Endothelial cell of umbilical vein (primary cell): ENCODE results near the gene TMEM203. TPM values are rescaled to one million over a fixed set of nuclear protein-coding genes. Genes with fewer than 3 reads are reported as not detected.
A peak's percentile ranks its signal among the peaks of the same experiment; 100 is the strongest.

Experiments
- BruUV-seq: library from RNA; stranded (reverse); fragments of 400-500 nt; replicated peaks from 2 replicates; lab custom pipeline; 2021; lab: Mats Ljungman, UMichigan
- CTCF ChIA-PET: fragments of 300-600, 350-600 bp; sonication (Branson Sonifier 250); formaldehyde crosslinking; loops from one replicate; lab custom pipeline; 2021; ENCODE audit warnings: antibody characterized with exemption, inconsistent platforms; lab: Charles Lee
- POLR2A ChIA-PET: fragments of 300-600, 350-600 bp; sonication (Branson Sonifier 250); formaldehyde crosslinking; loops from one replicate; lab custom pipeline; 2021; ENCODE audit warnings: antibody characterized with exemption, inconsistent platforms; lab: Charles Lee
- DNase-seq: peaks from one replicate; pipeline ENCODE4 v3.0.0-alpha.2; 2011; ENCODE audit warnings: low read depth, low spot score
- FAIRE-seq: peaks from 2 replicates; lab custom pipeline; 2011; peaks lifted over from hg19 to GRCh38; lab: Jason Lieb, UNC
- H2AFZ ChIP-seq: 2 replicates; pipeline ENCODE4 v1.6.0; 2012; ENCODE audit warnings: low read depth, low read length, control low read depth, inconsistent platforms
- H3K27ac ChIP-seq: 2 replicates; pipeline ENCODE4 v1.5.1; 2011; ENCODE audit warnings: low read depth, mild to moderate bottlenecking, control low read depth, low read length, moderate library complexity; ENCODE audit not compliant: insufficient read depth
- H3K27me3 ChIP-seq, 2 experiments: 2 replicates each; pipeline versions ENCODE4 v1.6.0 to v1.6.1; 2011; ENCODE audit warnings: low read length in 2 of 2, mixed read lengths in 1 of 2; ENCODE audit not compliant: control insufficient read depth in 2 of 2, insufficient read depth in 2 of 2
- H3K36me3 ChIP-seq, 2 experiments: 2 replicates in 1 of 2; 3 replicates in 1 of 2; pipeline ENCODE4 v1.5.1; 2011; ENCODE audit warnings: low read length in 2 of 2, mild to moderate bottlenecking in 1 of 2, moderate library complexity in 1 of 2; ENCODE audit not compliant: control insufficient read depth in 2 of 2, insufficient read depth in 2 of 2; ENCODE audit errors: extremely low read depth in 1 of 2
- H3K4me1 ChIP-seq: 3 replicates; pipeline ENCODE4 v1.5.1; 2011; ENCODE audit warnings: mild to moderate bottlenecking, low read length; ENCODE audit not compliant: control insufficient read depth, insufficient read depth; ENCODE audit errors: extremely low read depth
- H3K4me2 ChIP-seq: 2 replicates; pipeline ENCODE4 v1.6.1; 2011; ENCODE audit warnings: low read length, control low read depth, mixed read lengths; ENCODE audit not compliant: insufficient read depth
- H3K4me3 ChIP-seq, 3 experiments: fragments of 200-600 bp in 1 of 3; sonication (generic), shearing (Covaris generic) in 1 of 3; replicated peaks in 1 of 3; 2 replicates each; pipeline ENCODE4 v1.5.1; 2011 to 2016; ENCODE audit warnings: control low read depth in 3 of 3, low read length in 3 of 3, mild to moderate bottlenecking in 2 of 3, inconsistent platforms in 1 of 3, low read depth in 1 of 3, moderate library complexity in 1 of 3; ENCODE audit not compliant: insufficient read depth in 1 of 3
- H3K79me2 ChIP-seq: 2 replicates; pipeline ENCODE4 v1.6.0; 2012; ENCODE audit warnings: low read length, inconsistent platforms; ENCODE audit not compliant: control insufficient read depth, insufficient read depth
- H3K9ac ChIP-seq: replicated peaks from 2 replicates; pipeline ENCODE3; 2011; ENCODE audit warnings: low read length, control low read depth; ENCODE audit not compliant: insufficient read depth; ENCODE audit errors: extremely low read depth
- H3K9me1 ChIP-seq: replicated peaks from 3 replicates; pipeline ENCODE4 v1.6.0; 2011; ENCODE audit warnings: mild to moderate bottlenecking, low read length; ENCODE audit not compliant: control insufficient read depth, insufficient read depth; ENCODE audit errors: extremely low read depth
- H3K9me3 ChIP-seq: replicated peaks from 2 replicates; pipeline ENCODE4 v1.5.1; 2012; ENCODE audit warnings: low read length, inconsistent platforms; ENCODE audit not compliant: control insufficient read depth, insufficient read depth
- H4K20me1 ChIP-seq: replicated peaks from 2 replicates; pipeline ENCODE3; 2011; ENCODE audit warnings: mild to moderate bottlenecking, low read length; ENCODE audit not compliant: control insufficient read depth, insufficient read depth; ENCODE audit errors: extremely low read depth
- MYC ChIP-seq: IDR thresholded peaks from one replicate; pipeline ENCODE4 v1.6.1; 2011; ENCODE audit warnings: mild to moderate bottlenecking, low read depth, low read length
- POLR2A ChIP-seq: IDR thresholded peaks from 2 replicates; pipeline ENCODE4 v1.6.1; 2012; ENCODE audit warnings: low read depth, mild to moderate bottlenecking, control low read depth, low read length
- POLR2AphosphoS5 ChIP-seq: IDR thresholded peaks from 2 replicates; pipeline ENCODE4 v1.6.1; 2012; ENCODE audit warnings: low read depth, mild to moderate bottlenecking, control low read depth, low read length, moderate library complexity; ENCODE audit not compliant: insufficient read depth
- dilution Hi-C: fragments of 300-500 bp; cut with MboI; formaldehyde crosslinking; loops from one replicate; pipeline ENCODE4 v1.15.0; 2019; ENCODE audit warnings: low sequenced_read_pairs; ENCODE audit not compliant: extremely low pct_ligation_motif_present
- intact Hi-C: fragments of 100-400 bp; cut with micrococcal nuclease; formaldehyde crosslinking; loops from one replicate; pipeline ENCODE4 v1.10.0; 2022
- polyA plus RNA-seq, 4 experiments: library from polyadenylated mRNA; depleted of rRNA in 3 of 4; stranded (reverse) in 3 of 4; unstranded in 1 of 4; fragments of >200 nt; gene quantifications; 2 replicates each; pipeline versions ENCODE4 v1.2.1 to v1.2.3, GENCODE V29; 2011 to 2012; ENCODE audit warnings: missing spikeins in 1 of 4
- total RNA-seq: library from RNA; stranded (reverse); gene quantifications from 2 replicates; pipeline ENCODE4 v1.2.3, GENCODE V29; 2021

Gene TMEM203
- total and polyA plus RNA-seq, 2 donors (not counting 3 experiments of a cell fraction or from before 2014, with no cell fraction given), result 29.6 to 39.8 TPM

DNA sequence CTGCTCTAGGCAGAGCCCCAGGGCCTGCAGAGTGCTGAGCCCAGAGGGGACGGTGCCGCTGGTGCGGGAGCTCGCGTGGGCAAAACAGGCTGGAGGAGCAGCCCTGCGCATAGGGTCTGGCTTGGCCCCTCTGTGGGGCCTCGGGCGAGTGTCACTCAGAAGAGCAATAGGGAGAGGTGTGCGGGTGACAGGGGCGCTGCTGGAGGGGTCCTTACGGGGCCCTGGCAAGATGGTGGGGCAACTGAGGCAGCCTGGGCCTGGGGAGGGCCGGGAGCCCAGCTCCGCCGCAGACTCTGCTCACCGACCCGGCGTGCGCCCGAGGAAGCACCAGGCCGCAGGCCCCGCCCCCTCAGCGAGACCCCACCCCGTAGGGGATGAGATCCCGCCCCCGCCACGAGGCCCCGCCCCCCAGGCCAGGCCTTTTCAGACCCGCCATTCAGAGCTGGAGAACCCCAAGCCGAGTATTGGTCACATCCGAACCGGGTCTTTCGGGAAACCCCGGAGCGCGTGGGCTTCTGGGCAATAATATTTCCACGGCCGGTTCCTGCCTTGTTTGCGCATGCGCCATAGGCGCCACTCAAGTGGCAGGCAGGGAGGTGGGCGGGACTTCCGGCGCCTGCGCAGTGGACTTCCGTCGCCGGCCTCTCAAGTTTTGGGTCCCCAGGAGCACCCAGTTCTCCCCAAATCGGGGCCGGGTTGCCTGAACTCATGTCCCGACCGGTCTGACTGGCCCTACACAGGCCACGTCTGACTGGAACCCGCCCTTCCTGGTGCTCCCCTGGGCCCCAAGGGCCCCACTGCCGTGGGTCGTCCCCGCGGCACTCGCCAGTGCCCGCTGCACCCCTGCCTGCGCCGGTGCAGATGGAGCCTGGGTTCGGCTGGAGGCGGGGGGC lies 17.9 kb upstream of the TMEM203 start:
- H3K9me3 ChIP-seq, result no peaks in the 10 kb centered on the region
- peak overlapping the region; percentile 86 for H3K4me2 ChIP-seq
- POLR2A ChIA-PET, result interaction anchor here (0.6 to 1.9 kb wide), 6 partner anchors 17 to 377 kb away, joined by 3 to 10 read pairs (median 6); partner anchors contain the start of genes TPRN and TUBB4B
- peak; percentile 98 for DNase-seq
- no peaks in the 10 kb centered on the region for H4K20me1 ChIP-seq
- H3K4me1 ChIP-seq, result peaks cover 18% of the 10 kb centered on the region
- BruUV-seq, result TSS peak; percentile 95
- H3K4me3 ChIP-seq, result peak overlapping the region; percentile 80 to 91 (median 82)
- TF ChIP-seq MYC (no peak), POLR2AphosphoS5 (peak; percentile 88), POLR2A (peak; percentile 78)
- H3K79me2 ChIP-seq, result no peaks in the 10 kb centered on the region
- H3K27ac ChIP-seq, result peak overlapping the region; percentile 68
- dilution Hi-C loops, result no loop called here
- intact Hi-C loops, result loop anchor here (1.0 to 2.0 kb wide), 6 partner anchors 13 to 101 kb away; partner anchors contain the start of genes TPRN and TUBB4B
- H3K9ac ChIP-seq, result peak overlapping the region; percentile 70
- H2AFZ ChIP-seq, result peak overlapping the region; percentile 95
- no peaks in the 10 kb centered on the region for H3K9me1 ChIP-seq
- CTCF ChIA-PET, result interaction anchor here (0.6 to 6.3 kb wide), 12 partner anchors 8 to 105 kb away, joined by 3 to 63 read pairs (median 8); partner anchors contain the start of genes NDOR1, SSNA1 and TMEM203
- H3K36me3 ChIP-seq, result no peaks in the 10 kb centered on the region
- H3K27me3 ChIP-seq, result no peaks in the 10 kb centered on the region
- FAIRE-seq, result peak; percentile 96
